Stimulated activated CD4-positive, alpha-beta T cell treated with anti-CD3 and anti-CD28 coated beads, Interleukin-4, amount 100 ng/mL, for 4 hours (primary cell): ENCODE measurements around the gene BLM.

Experiments used
- DNase-seq, 2 experiments: peaks; one replicate each; pipeline ENCODE4 v3.0.0-alpha.2; 2020

BLM gene

DNA sequence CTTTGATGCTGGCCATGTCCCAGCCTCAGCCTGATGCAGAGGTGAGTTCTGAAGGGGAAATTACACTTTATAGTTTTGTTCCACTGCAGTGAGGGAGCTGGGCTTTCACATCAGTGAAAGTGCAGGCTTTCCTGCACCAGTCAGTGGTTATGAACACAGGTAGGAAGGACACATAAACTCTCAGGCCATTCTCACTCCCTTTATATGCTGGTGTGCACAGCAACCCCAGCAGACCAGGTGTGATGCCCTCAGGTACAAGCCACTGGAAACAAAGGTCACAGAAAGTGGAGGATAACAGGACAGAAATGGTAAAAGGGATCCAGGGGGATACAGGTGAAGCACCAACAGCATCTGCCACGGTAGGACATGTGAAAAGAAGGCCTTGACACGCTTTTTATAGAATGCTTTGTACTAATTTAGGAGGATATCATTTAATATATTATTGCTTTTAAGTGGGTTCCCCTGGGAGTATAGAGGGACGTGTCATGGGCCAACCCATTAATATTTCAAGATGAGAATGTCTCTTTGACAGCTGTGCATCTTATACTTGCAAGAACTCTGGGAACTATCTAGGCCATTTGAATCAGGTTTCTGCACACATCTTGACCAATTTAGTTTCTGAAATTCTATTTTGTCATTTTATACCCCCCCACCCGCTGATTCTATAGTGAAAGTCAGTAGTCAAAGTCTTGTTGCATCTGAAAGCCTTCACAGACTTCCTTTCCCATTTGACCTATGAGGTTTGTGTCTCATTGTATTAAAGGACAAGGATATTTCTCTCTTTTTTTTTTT, 25.0 kb upstream of the BLM start:
- DNase-seq = no peak

DNA sequence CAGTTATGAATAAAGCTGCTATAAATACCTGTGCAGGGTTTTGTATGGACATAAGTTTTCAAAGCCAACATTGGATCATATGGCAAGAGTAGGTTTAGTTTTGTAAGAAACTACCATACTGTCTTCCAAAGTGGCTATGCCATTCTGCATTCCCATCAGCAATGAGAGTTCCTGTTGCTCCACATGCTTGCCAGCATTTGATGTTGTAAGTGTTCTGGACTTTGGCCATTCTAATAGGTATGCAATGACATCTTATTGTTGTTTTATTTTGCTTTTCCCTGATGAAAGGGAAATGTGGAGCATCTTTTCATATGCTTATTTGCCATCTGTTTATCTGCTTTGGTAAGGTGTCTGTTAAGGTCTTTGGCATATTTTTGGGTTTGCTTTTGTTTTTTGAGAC, 22.2 kb upstream of the BLM start:
- DNase-seq = no peak

DNA sequence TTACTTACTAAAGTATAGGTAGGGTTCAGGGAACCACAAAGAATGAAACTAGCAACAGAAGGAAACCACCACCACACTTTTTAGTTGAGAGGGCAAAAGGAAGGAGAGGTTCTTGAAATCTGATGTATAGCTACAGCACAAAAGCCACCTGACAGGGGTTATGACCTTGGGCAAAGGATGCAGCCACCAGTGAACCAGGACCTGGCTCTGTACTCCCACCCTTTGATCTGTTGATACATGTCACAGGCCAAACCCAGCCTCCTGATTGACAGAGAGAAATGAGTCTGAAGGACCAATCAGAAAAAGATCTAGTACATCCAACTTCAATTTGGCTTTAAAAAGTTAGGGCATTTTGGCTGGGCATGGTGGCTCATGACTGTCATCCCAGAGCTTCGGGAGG, 20.0 kb upstream of the BLM start:
- DNase-seq = no peak

DNA sequence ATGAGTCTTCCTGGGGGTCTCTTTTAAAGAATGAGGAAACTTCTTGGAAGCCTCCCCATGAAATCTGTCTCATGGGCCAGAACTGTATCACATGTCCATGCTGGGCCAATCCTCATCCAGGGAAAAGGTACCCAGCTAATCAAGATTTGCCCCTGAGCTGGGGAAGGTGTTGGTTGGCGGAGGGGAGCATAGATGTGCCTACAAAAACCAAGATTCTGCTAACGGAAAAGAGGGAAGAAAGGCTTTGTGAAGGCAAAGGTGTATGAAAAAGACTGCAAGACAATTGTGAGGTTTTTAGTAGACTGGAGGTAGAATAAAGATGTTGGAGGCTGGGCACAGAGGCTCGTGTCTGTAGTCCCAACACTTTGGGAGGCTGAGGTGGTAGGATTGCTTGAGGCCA, 18.5 kb upstream of the BLM start:
- DNase-seq = no peak

DNA sequence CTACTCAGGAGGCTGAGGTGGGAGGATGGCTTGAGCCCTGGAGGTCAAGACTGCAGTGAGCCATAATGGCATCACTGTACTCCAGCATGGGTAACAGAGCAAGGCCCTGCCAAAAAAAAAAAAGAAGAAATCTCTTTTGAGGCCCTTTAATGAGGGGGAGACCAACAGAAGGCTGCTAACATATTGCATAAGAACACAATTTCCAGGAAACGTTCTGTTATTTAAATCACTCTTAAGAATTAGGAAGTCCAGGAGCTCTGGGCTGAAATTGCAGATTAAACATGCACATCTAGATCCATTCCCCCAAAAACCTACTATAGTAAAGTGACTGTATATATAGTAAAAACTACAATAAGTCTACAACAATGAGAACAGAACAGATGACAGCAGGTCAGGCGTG, 16.1 kb upstream of the BLM start:
- no peak for DNase-seq

DNA sequence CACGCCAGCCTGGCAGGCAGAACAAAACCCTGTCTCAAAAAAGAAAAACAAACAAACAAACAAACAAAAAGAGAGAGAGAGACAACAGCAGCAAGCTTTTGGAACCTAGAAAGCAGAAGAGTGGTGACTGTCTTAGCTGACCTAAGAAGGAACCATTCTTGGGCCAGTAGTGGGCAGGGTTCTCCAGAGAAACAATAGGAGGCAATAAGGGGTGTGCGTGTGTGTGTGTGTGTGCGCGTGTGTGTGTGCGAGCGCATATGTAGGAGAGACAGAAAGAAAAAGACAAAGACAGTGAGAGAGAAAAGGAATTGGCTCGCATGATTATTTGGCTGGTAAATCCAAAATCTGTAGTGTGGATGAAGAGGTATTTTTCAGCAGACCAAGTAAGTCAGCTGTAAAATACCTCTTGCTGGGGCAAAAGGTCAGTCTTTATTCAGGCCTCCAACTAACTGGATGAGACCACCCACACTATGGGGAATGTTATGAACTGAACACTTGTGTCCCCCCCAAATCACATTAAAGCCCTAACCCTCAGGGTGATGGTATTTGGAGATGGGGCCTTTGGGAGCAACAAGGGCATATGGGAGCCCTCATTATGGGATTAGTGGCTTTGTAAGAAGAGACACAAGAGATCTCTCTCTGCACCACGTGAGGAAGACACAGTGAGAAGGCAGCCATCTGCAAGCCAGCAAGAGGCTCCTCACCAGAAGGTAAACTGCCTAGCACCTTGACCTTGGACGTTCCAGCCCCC, 15.1 kb upstream of the BLM start:
- no peak for DNase-seq

DNA sequence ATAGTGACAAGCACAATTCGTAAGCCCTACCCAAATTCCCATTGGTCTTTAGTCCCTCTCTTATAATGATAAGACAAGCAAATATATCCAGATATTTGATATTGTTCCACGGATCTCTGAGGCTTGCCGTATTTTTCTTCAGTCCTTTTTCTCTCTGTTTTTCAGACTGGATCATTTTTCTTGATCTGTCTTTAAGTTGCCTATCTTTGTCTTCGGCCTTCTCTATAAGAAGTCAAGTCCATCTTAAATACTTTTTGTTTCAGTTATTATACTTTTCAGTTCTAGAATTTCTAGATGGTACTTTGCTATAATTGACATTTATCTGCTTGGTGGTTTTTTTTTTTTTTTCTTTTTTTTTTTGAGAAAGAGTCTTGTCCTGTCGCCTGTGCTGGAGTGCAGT, 13.7 kb upstream of the BLM start:
- DNase-seq = no peak

DNA sequence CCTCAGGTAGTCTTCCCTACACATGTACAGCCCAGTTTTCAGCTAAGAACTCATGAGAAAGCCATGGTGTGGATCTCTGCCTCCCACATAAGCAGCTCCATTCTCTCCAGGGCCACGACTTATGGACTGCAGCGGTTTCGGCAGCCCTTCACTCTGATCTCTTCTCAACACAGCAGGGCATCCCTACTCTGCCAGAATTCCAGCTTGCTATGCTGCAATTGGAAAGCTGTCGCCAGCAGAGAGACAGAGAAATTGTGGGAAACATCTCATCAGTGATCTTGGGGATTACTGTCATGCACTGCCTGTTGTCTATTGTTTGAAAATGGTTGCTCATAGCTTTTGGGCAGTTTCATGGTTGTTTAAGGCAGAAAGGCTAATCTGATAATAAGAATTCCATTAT, 11.9 kb upstream of the BLM start:
- DNase-seq = no peak

DNA sequence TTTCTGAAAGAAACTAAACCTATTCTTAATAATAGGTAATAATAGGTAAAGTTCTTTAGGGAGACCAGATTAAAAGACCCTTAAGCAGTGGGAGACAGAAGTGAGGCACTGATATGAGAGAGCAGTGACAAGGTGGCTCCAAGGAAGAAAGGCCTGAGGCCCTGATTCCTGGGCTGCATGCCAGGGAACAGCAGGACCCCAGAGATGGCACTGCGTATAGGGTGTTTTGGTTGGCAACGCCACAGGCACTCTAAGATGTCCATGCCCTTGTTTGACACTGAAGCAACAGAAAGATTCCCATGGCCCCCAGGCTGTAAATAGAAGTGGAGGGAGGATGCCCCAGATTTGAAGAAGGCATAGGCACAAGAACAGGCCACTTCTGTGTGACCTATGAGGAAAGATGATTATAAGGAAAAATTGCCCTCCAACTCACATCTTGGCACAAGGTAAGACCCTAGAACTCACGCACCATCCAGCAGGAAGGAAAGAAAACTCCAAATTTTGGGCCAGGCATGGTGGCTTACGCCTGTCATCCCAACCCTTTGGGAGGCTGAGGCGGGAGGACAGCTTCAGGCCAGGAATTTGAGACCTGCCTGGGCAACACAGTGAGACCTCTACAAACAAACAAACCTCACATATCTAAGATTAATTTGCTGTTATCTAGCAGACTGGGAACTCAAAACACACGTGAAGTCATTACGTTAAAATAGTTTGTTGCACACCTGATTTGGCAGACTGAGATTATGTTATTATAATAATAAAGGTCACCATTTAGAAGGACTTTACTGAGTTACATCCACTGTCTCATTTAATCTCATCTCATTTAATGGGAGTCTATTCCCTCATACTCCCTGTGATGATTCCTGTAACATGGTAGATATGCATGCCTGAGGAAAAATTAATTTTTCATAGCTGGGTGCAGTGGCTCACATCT, 10.5 kb upstream of the BLM start:
- DNase-seq = no peak

DNA sequence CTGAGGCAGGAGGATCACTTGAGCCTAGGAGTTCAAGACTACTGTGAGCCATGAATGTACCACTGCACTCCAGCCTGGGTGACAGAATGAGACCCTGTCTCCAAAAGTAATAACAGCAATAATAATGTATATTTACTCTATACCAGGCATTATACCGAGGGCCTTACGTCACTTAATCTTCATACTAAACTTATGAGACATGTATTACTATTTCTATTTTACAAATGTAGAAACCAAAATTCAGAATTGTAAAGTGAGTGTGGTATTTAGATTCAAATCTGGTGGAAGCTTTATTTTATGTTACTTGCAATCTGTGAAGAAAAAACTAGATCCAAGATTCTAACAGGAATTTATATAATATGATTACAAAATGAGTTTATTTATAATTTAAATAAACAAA, 9.7 kb upstream of the BLM start:
- no peak for DNase-seq

DNA sequence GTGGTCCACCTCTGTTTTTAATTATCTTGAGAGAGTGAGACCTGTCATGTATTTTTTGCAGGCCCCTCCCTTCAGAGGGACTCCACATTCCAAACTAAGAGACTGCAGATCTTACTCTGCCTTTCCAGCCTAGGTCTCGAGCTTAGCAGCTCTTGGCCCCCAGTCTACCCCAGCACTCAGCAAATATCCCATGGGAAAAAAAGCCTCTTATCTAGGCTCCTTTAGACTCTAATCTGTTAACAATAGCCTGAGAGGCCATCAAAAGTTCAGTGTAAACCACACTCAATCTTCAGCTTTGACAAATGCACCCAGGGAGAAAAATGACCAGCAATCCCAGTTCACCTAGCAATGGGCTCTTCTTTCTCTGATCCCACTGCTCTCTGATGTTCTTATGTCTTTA, 8.6 kb upstream of the BLM start:
- no peak for DNase-seq

DNA sequence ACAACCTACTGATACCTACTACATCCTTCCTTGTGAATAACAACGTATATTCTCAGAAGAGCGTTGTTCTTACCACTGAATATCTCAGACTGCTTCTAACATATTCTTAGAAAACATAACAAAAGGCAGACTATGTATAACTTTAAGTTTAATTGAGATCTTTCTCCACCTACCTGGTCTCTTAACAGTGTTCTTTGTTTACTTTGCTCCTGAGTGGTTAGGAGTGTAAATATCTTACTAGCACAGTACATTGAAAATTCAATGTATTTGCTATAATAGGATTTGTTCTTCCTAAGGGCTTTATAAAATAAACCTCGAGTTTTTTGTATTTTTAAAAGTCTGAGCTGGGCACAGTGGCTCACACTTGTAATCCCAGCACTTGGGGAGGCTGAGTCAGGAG, 7.9 kb upstream of the BLM start:
- DNase-seq = no peak

DNA sequence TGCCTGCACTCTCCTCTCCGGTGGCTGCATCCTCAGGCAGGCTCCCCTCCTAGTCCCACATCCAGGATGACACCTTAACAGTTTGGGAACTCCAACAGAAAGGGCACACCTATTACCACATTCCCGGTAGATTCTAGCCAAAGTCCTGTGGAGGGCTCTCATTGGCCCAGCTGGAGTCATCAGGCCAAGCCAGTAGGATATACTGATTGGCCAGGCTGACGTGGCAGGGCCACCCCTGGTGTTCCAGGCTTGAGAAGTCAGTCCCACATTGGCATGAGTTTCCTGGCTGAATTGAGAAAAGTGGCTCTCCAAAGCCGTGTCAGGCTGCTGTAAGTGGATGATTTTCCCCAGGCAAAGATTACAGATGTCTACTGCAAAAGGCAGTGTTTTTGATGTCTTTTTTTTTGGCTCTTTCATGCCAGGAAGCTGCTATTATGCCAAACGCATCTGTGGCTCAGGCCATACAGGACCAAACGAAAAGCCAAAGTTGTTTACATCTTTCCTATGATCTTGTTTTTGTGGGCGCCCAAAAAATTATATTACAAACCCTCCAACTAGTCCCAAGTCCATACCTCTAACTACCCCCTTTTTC, 6.6 kb upstream of the BLM start:
- DNase-seq = no peak

DNA sequence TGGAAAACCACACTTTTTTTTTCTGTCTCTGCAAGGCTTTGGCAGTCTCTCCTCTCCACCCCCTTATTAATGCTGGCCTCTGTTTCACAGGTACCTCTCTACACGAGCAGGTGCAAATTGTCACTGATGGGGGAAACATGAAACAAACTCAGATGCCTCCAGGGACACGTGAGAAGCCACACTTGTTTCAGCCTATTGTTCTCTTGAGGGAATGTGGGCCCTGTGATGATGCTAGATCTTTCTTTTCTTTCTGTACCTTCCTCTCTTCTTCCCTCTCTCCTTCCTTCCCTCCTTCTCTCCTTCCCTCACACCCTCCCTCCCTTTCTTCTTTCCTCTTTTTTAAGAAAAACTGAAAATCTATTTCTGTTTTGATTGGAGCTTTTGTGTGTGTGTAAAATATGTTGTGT, 5.7 kb upstream of the BLM start:
- no peak for DNase-seq

DNA sequence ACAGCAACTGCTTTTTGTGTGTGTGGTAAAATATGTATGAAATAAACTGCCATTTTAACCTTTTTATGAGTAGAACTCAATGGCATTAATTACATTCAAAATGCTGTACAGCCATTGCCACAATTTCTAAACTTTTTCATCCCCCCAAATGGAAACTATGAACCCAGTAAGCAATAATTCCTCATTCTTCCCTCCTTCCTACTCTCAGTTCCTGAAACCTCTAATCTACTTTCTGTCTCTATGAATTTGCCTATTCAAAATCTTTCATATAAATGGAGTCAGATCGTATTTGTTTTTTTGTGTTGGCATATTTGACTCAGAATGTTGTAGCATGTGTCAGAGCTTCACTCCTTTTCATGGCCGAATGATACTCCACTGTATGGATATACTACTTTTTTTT, 5.3 kb upstream of the BLM start:
- no peak for DNase-seq

DNA sequence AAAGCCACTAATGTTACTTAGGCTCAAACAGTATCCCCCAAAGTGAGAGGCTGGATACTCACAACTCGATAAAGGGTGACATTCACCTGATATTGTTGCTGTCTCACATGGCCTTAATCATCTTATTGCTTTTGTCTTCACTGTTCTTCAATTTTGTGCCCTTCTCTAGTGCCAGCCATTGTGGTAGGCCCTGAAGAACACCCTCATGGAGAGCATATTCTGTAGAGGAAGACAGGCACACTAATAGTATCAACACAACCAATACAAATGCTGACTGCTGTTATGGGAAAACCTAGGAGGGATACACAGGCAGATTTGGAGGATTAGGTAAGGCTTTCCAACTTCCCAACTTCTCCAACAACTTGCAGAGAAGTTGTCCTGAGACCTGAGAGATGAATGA, 4.1 kb upstream of the BLM start:
- no peak for DNase-seq

DNA sequence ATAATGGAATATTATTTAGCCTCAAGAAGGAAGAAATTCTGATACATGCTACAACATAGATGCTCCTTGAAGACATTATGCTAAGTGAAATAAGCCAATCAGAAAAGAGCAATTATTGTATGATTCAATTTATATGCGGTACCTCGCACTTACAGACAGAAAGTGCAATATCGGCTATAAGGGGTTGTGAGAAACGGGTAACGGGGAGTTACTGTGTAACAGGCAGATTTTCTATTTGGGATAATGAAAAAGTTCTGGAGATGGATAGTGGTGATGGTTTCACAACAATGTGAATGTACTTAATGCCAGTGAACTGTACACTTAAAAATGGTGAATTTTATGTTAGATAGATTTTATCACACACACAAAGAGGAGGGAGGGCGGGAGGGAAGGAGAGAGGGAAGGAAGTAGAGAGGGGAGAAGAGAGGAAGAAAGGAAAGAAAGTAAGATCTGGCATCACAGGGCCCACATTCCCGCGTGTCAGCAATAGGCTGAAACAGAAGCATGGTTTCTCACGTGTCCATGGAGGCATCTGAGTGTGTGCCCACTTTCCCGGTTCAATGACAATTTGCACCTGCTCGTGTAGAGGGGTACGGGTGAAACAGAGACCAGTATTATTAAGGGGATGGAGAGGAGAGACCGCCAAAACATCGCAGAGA, 700 bp upstream of the BLM start:
- no peak for DNase-seq

DNA sequence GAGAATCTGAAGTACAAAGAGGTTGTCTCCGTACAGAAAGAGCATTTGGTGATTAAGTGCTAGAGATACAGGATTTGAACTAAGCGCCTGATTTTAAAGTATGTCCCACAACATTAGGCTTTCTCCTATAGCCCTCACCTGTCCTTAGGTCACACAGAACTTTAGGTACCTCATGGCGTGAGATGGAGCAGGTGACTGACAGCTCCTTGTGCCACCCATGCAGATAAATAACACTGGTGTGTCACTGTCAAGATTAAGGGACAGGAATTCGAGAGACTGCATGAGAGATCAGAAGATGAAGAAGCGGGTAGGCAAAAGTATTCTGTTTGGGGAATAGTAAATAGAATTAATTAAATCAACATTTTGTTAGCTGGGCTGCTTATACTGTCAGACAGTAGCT, 1.1 kb downstream of the BLM start:
- no peak for DNase-seq

DNA sequence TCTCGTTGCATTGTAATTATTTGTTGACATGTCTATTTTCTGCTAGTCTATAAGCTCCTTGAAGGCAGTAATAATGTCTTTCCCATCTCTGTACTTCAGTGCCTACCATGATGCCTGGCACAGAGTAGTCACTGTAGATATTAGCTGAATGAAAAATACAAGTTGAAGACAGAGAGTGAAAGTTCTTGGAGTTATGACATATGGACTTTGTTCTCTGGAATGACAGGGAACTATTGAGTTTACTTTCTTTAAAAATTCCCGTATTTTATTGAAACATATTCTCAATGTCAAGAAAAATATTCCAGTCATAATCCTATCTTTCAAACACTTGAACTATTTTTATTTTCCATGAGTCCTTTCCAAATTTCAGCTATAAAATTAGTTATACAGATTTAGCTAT, 3.0 kb downstream of the BLM start:
- DNase-seq = no peak

DNA sequence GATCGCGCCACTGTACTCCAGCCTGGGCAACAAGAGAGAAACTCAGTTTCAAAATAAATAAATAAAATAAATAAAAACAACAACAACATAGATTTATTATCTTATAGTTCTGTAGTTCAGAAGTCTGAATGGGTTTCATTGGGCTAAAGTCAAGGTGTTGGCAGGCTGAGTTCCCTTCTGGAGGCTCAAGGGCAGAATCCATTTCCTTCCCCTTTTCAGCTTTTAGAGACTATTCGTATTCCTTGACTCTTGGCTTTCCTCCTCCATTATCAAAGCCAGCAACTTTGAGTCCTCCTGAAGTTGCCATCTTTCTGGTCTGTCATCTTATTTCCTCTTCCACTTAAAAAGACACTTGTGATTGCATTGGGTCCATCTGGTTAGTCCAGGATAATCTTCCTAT, 12.1 kb downstream of the BLM start:
- no peak for DNase-seq

DNA sequence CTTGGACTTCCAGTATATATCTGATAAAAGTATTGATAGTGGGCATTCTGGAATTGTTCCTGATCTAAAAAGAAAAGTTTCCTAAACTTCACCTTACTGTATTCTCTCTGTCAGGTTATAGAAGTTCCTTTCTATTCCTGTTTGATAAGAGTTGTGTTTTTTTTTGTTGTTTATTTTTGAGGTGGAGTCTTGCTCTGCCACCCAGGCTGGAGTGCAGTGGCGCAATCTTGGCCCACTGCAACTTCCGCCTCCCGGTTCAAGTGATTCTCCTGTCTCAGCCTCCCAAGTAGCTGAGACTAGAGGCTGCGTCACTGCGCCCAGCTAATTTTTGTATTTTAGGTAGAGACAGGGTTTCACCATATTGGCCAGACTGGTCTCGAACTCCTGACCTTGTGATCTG, 13.1 kb downstream of the BLM start:
- DNase-seq = no peak

DNA sequence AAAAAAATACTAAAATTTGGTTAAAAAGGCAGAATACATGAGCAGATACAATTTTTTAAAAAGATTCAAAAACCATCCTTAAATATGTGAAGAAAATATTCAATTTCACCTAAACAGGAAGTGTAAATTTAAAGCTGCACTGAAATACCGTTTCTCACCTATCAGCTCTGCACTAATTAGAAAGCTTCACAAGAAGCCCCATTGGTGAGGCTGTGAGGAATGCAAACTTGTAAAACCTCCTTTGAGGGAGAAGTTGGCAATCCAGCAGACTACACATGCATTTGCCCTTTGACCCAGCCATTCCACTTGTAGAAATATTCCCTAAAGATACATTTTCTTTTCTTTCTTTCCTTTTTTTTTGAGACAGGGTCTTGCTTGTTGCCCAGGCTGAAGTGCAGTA, 18.8 kb downstream of the BLM start:
- no peak for DNase-seq

DNA sequence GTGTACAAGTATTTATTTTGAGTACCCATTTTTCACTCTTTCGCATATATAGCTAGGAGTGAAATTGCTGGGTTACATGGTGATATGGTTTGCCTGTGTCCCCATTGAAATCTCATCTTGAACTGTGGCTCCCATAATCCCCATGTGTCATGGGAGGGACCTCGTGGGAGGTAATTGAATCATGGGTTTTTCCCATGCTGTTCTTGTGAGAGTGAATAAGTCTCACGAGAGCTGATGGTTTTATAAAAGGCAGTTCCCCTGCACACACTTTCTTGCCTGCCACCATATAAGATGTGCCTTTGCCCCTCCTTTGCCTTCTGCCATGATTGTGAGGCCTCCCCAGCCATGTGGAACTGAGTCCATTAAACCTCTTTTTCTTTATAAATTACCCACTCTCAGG, 23.4 kb downstream of the BLM start:
- DNase-seq = peak in 1 of 2 experiments; percentile 40
